Testis (tissue), 3 donors: Measurements from ENCODE around the gene EZR. TPM values are rescaled to one million over a fixed set of nuclear protein-coding genes. Genes with fewer than 3 reads are reported as not detected.

ENCODE experiments used
- DNase-seq: peaks from one replicate; pipeline ENCODE4 v3.0.0-alpha.2; 2019
- H3K27ac ChIP-seq, 2 donors: fragments of 200-600 bp; sonication (generic); one replicate each; pipeline ENCODE4 v1.5.1; 2019
- H3K27me3 ChIP-seq: fragments of 200-600 bp; sonication (generic); one replicate; pipeline ENCODE4 v1.5.1; 2019
- H3K36me3 ChIP-seq: fragments of 200-600 bp; sonication (generic); one replicate; pipeline ENCODE4 v1.5.1; 2017; ENCODE audit warnings: low read depth; ENCODE audit errors: missing control alignments
- H3K4me1 ChIP-seq: fragments of 200-600 bp; sonication (generic); one replicate; pipeline ENCODE4 v1.5.1; 2019
- H3K4me3 ChIP-seq, 2 donors: fragments of 200-600 bp; sonication (generic); one replicate each; pipeline ENCODE4 v1.5.1; 2017 to 2019
- H3K9me3 ChIP-seq: fragments of 200-600 bp; sonication (generic); one replicate; pipeline ENCODE4 v1.5.1; 2017
- POLR2A ChIP-seq: fragments of 450-650 bp; IDR thresholded peaks from one replicate; pipeline ENCODE4 v1.6.1; 2017; ENCODE audit warnings: antibody characterized with exemption, mild to moderate bottlenecking, moderate library complexity
- WGBS, 2 donors: methylation state at CpG; one replicate each; pipeline ENCODE4 v1.1.5; 2018; 5-methylcytosine and 5-hydroxymethylcytosine counted together
- intact Hi-C: fragments of 100-400 bp; cut with DNase I; formaldehyde crosslinking; loops from one replicate; pipeline ENCODE4 v1.15.1; 2023; ENCODE audit warnings: low total_unique reads
- polyA plus RNA-seq: library from polyadenylated mRNA; stranded (reverse); fragments of 350-450 nt; fragmentation: Illumina TruSeq; extraction: RNeasy Lipid Tissue Mini Kit (QIAGEN cat#74804); gene quantifications from one replicate; pipeline ENCODE4 v1.2.3, GENCODE V29; 2014; ENCODE audit warnings: low read depth, low replicate concordance; ENCODE audit not compliant: insufficient read depth
- total RNA-seq, 2 donors: library from RNA; depleted of rRNA; stranded (reverse); fragments of >200 nt; gene quantifications; one replicate each; pipeline ENCODE4 v1.2.3, GENCODE V29; 2016
- TF ChIP-seq, protein P1 (sequence below), 3 experiments: fragments of 450-650 bp in 2 of 3; fragments of 200-600 bp in 1 of 3; sonication (generic) in 1 of 3; IDR thresholded peaks; one replicate each; pipeline ENCODE4 v1.5.1; 2016 to 2019; ENCODE audit warnings: antibody characterized with exemption in 3 of 3, mild to moderate bottlenecking in 2 of 3, moderate library complexity in 1 of 3

EZR gene
- total and polyA plus RNA-seq, 3 donors from 2014 or later = 129 to 199 (median 164) TPM

DNA sequence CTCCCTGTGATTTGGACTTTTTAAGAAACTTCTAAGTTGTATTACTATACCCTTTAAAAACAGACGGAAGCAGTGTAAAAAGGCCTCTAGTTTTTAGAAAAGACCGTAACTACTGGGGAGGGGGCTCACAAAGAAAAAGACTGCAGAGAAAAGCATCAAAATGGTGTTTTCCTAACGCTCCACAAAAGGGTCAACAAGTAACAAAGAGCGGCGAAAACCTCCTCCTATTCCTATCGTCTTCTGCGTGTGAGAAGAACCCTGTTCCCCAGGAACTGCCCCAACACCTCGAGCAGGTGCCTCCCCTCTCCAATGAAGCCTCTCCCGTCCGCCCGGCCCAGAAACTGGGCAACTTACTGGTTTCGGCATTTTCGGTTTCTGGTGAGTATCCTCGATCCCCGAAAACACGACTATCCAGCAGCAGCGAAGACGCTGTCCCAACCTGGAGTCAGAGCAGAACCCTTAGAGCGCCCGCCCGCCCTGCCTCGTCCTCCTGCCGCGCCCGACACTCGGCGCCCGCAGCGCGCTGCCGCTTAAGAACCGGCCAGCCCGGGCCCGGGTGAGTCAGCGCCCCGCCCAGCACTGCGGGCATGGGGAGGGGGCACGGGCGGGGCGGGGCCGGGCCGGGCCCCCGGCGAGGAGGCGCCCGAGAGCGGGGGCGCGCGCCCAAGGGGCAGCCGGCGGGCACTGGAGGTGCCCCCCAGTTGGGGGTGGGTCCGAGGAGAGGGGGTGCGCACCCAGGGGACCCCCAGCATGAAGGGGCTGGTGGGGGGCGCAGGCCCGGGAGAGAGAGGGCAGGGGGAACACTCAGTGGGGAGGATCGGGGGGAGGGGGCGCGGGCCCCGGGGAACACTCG is 1.2 kb downstream of the EZR start:
- peaks cover 22% of the 10 kb centered on the region for H3K4me1 ChIP-seq
- peak overlapping the region; percentile 96 to 97 for H3K27ac ChIP-seq
- H3K4me3 ChIP-seq = peak overlapping the region; percentile 88 to 98
- H3K9me3 ChIP-seq = no peaks in the 10 kb centered on the region
- H3K36me3 ChIP-seq = no peaks in the 10 kb centered on the region
- 1 to 2% methylated on average over 25 to 50 of the region's 61 CpGs for WGBS, 2 donors
- peak; percentile 84 for DNase-seq
- no peaks in the 10 kb centered on the region for H3K27me3 ChIP-seq
- TF ChIP-seq, protein P1, sequence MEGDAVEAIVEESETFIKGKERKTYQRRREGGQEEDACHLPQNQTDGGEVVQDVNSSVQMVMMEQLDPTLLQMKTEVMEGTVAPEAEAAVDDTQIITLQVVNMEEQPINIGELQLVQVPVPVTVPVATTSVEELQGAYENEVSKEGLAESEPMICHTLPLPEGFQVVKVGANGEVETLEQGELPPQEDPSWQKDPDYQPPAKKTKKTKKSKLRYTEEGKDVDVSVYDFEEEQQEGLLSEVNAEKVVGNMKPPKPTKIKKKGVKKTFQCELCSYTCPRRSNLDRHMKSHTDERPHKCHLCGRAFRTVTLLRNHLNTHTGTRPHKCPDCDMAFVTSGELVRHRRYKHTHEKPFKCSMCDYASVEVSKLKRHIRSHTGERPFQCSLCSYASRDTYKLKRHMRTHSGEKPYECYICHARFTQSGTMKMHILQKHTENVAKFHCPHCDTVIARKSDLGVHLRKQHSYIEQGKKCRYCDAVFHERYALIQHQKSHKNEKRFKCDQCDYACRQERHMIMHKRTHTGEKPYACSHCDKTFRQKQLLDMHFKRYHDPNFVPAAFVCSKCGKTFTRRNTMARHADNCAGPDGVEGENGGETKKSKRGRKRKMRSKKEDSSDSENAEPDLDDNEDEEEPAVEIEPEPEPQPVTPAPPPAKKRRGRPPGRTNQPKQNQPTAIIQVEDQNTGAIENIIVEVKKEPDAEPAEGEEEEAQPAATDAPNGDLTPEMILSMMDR (IDR thresholded peaks at IDR 0.05) = no peak
- no peak for TF ChIP-seq POLR2A
- intact Hi-C loops = loop anchor here (10.0 kb wide), 1 partner anchor 113 kb away; no protein-coding TSS in a partner anchor

GRCh38 chr6:158816803-158817727 is 2.1 kb downstream of the EZR start:
- intact Hi-C loops = loop anchor here (10.0 kb wide), 1 partner anchor 112 kb away; no protein-coding TSS in a partner anchor
- TF ChIP-seq, protein P1 (IDR thresholded peaks at IDR 0.05) = no peak
- no peak for TF ChIP-seq POLR2A

GRCh38 chr6:158816329-158816728 is 2.8 kb downstream of the EZR start:
- peak; percentile 34 for DNase-seq
- TF ChIP-seq, protein P1 (IDR thresholded peaks at IDR 0.05) = no peak
- TF ChIP-seq POLR2A = no peak
- WGBS, 2 donors = 17 to 21% methylated on average over 5 of the region's 5 CpGs
- intact Hi-C loops = loop anchor here (10.0 kb wide), 1 partner anchor 112 kb away; no protein-coding TSS in a partner anchor
- no peaks in the 10 kb centered on the region for H3K36me3 ChIP-seq
- H3K27me3 ChIP-seq = no peaks in the 10 kb centered on the region
- H3K27ac ChIP-seq = peak overlapping the region; percentile 34 to 96
- peak overlapping the region; percentile 88 to 98 for H3K4me3 ChIP-seq
- no peaks in the 10 kb centered on the region for H3K9me3 ChIP-seq
- H3K4me1 ChIP-seq = peaks cover 33% of the 10 kb centered on the region

More at GRCh38 chr6:158816803-158817727, 2.1 kb downstream of the EZR start:
- Histone ChIP-seq H3K4me1 (peaks cover 31% of the 10 kb centered on the region), H3K27ac (peak overlapping the region; percentile 85 to 96), H3K36me3 (no peaks in the 10 kb centered on the region), H3K4me3 (peak overlapping the region; percentile 88 to 98), H3K27me3 (no peaks in the 10 kb centered on the region), H3K9me3 (no peaks in the 10 kb centered on the region)
- DNase-seq = peak; percentile 88
- 6 to 16% methylated on average over 17 to 20 of the region's 20 CpGs for WGBS, 2 donors

DNA sequence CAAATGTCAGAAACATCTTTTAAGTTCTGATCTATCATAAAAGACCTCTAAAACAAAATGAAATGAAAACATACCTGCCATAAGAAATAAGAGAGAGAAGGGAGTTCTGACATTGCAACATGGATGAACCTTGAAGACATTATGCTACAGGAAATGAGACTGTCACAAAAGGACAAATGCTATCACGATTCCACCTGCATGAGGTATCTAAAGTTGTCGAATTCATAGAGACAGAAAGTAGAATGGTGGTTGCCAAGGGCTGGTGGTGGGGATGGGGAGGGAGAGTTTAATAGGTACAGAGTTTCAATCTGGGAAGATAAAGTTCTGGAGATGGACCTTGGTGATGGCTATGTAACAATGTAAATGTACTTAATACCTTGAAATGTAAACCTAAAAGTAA is 3.3 kb downstream of the EZR start:
- Histone ChIP-seq H3K27me3 (no peaks in the 10 kb centered on the region), H3K36me3 (no peaks in the 10 kb centered on the region), H3K27ac (peak overlapping the region; percentile 34 to 96), H3K9me3 (no peaks in the 10 kb centered on the region), H3K4me1 (peaks cover 33% of the 10 kb centered on the region), H3K4me3 (peak overlapping the region; percentile 88 to 98)
- intact Hi-C loops = loop anchor here (10.0 kb wide), 1 partner anchor 111 kb away; no protein-coding TSS in a partner anchor
- TF ChIP-seq, protein P1 (IDR thresholded peaks at IDR 0.05) = no peak
- no peak for TF ChIP-seq POLR2A
- peak; percentile 10 for DNase-seq
- 34 to 51% methylated on average over 2 of the region's 2 CpGs for WGBS, 2 donors
